Gastroesophageal sphincter (tissue), 4 donors: ENCODE data around the gene LUC7L3. TPM values are rescaled to one million over a fixed set of nuclear protein-coding genes. Genes with fewer than 3 reads are reported as not detected.

Experiments
- ATAC-seq: fragments of 150-250 bp; one replicate; pipeline ENCODE4 v1.9.1; 2016; ENCODE audit warnings: mild to moderate bottlenecking, moderate library complexity
- H3K27ac ChIP-seq, 4 donors: fragments of 200-600 bp; sonication (generic) in 3 of 4; 1 replicate in 3 of 4; 2 replicates in 1 of 4; pipeline ENCODE4 v1.5.1; 2016 to 2019
- H3K27me3 ChIP-seq: fragments of 200-600 bp; sonication (generic); one replicate; pipeline ENCODE4 v1.5.1; 2019
- H3K36me3 ChIP-seq, 2 donors: fragments of 200-600 bp; sonication (generic); one replicate each; pipeline ENCODE4 v1.5.1; 2019; ENCODE audit warnings: control low read depth in 1 of 2
- H3K4me1 ChIP-seq, 3 donors: fragments of 200-600 bp; sonication (generic); 1 replicate in 2 of 3; 2 replicates in 1 of 3; pipeline ENCODE4 v1.5.1; 2016 to 2019; ENCODE audit warnings: control low read depth in 2 of 3
- H3K4me3 ChIP-seq, 2 donors: fragments of 200-600 bp; sonication (generic); one replicate each; pipeline ENCODE4 v1.5.1; 2019; ENCODE audit warnings: mild to moderate bottlenecking in 1 of 2, moderate library complexity in 1 of 2
- H3K9me3 ChIP-seq, 3 donors: fragments of 200-600 bp; sonication (generic); one replicate each; pipeline ENCODE4 v1.5.1; 2017 to 2019; ENCODE audit warnings: control low read depth in 2 of 3
- CTCF ChIP-seq, 4 experiments: fragments of 200-600 bp in 2 of 4; fragments of 450-650 bp in 2 of 4; sonication (generic) in 1 of 4; IDR thresholded peaks; one replicate each; pipeline ENCODE4 v1.5.1; 2017 to 2019; ENCODE audit warnings: antibody characterized with exemption in 4 of 4, mild to moderate bottlenecking in 2 of 4, moderate library complexity in 2 of 4
- EP300 ChIP-seq: sonication (generic); formaldehyde crosslinking; IDR thresholded peaks from one replicate; pipeline ENCODE4 v1.6.1; 2017; ENCODE audit warnings: antibody characterized with exemption, mild to moderate bottlenecking
- POLR2A ChIP-seq, 2 donors: fragments of 450-650 bp; IDR thresholded peaks; one replicate each; pipeline ENCODE4 v1.6.1; 2017; ENCODE audit warnings: antibody characterized with exemption in 2 of 2, mild to moderate bottlenecking in 2 of 2, moderate library complexity in 1 of 2
- POLR2AphosphoS5 ChIP-seq: sonication (generic); formaldehyde crosslinking; IDR thresholded peaks from one replicate; pipeline ENCODE4 v1.6.1; 2017; ENCODE audit warnings: antibody characterized with exemption
- WGBS, 2 donors: methylation state at CpG; one replicate each; pipeline ENCODE4 v1.1.5; 2018; ENCODE audit warnings: low coverage in 1 of 2; 5-methylcytosine and 5-hydroxymethylcytosine counted together
- total RNA-seq, 4 donors: library from RNA; depleted of rRNA; stranded (reverse); fragments of >200 nt; gene quantifications; one replicate each; pipeline ENCODE4 v1.1.0, GENCODE V29; 2016

LUC7L3 gene
- total RNA-seq, 4 donors from 2014 or later: 40.1 to 134 (median 54.6) TPM

DNA sequence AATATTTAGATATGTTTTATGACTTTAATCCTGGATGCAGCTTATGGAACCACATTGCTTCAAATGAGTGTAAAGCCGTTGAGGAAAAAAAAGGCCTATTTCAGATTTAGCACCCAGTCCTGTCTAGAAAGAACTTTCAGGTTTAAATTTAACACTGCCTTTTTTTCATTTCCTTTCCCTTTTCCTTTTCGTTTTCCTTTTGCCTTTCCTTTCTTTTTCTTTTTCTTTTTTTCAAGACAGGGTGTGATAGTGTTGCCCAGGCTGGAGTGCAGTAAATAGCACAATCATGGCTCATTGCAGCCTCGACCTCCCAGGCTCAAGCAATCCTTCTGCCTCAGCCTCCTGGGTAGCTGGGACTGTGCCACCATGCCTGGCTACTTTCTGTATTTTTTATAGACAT is 15.9 kb downstream of the LUC7L3 start:
- Histone ChIP-seq H3K4me3 (no peak overlapping the region), H3K4me1 (peaks cover 2 to 89% (median 16%) of the 10 kb centered on the region in 3 donors), H3K9me3 (no peaks in the 10 kb centered on the region), H3K36me3 (peaks cover 3 to 30% of the 10 kb centered on the region in 2 donors), H3K27ac (no peak overlapping the region), H3K27me3 (no peaks in the 10 kb centered on the region)
- ATAC-seq: no peak
- 69 to 83% methylated on average over 3 of the region's 3 CpGs for WGBS, 2 donors
- TF ChIP-seq POLR2A (IDR thresholded peaks at IDR 0.05) (no peak), EP300 (no peak), POLR2AphosphoS5 (no peak), CTCF (IDR thresholded peaks at IDR 0.05) (no peak)

DNA sequence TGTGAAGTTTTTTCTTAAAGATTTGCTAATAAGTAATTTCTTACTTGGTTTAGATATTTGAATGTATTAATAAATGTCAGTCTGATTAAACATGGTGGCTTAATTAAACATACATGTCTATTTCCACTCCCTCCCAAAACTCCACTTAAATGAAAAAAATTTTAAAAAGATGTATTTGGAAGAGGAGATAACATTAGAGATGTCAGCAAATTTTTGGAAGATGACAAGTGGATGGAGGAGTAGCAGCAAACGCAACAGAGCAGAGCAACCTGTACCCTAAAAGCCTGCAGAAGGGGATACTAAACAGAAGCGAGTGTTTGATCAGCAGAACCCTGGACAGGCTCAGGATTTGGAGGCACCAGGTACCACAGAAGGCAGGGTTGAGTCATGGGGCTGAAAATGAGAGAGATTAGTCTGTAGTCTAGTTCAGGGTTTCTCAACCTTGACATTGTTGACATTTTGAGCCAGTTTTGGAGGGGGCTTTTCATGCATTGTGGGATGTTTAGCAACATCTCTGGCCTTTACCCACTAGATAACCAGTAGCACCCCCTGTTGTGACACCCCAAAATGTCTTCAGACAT is 17.8 kb downstream of the LUC7L3 start:
- H3K4me1 ChIP-seq: peaks cover 0 to 75% (median 2%) of the 10 kb centered on the region in 3 donors
- no peak for TF ChIP-seq CTCF (IDR thresholded peaks at IDR 0.05)
- TF ChIP-seq POLR2AphosphoS5: no peak
- H3K27ac ChIP-seq: no peak overlapping the region
- H3K4me3 ChIP-seq: no peak overlapping the region
- no peaks in the 10 kb centered on the region for H3K9me3 ChIP-seq
- peaks cover 4 to 49% of the 10 kb centered on the region in 2 donors for H3K36me3 ChIP-seq
- no peaks in the 10 kb centered on the region for H3K27me3 ChIP-seq
- 83 to 90% methylated on average over 2 of the region's 2 CpGs for WGBS, 2 donors
- no peak for ATAC-seq

- peaks cover 0 to 57% (median 2%) of the 10 kb centered on the region in 3 donors for H3K4me1 ChIP-seq
- H3K36me3 ChIP-seq: peaks cover 12 to 68% of the 10 kb centered on the region in 2 donors
These were observed 19.7 kb downstream of the LUC7L3 start for GRCh38 chr17:50739098-50739497.

GRCh38 chr17:50745631-50746030 is 26.2 kb downstream of the LUC7L3 start:
- no peak for ATAC-seq
- no peaks in the 10 kb centered on the region for H3K27me3 ChIP-seq
- H3K4me1 ChIP-seq: peaks cover 0 to 5% (median 0%) of the 10 kb centered on the region in 3 donors
- no peak overlapping the region for H3K27ac ChIP-seq
- H3K4me3 ChIP-seq: no peak overlapping the region
- 82 to 88% methylated on average over 5 to 12 of the region's 12 CpGs for WGBS, 2 donors
- H3K9me3 ChIP-seq: no peaks in the 10 kb centered on the region
- peaks cover 32 to 100% of the 10 kb centered on the region in 2 donors for H3K36me3 ChIP-seq
- no peak for TF ChIP-seq EP300
- TF ChIP-seq CTCF (IDR thresholded peaks at IDR 0.05): no peak

More at GRCh38 chr17:50739098-50739497, 19.7 kb downstream of the LUC7L3 start:
- TF ChIP-seq POLR2A (IDR thresholded peaks at IDR 0.05) (no peak), EP300 (no peak), POLR2AphosphoS5 (no peak), CTCF (IDR thresholded peaks at IDR 0.05) (no peak)
- Histone ChIP-seq H3K9me3 (no peaks in the 10 kb centered on the region), H3K27me3 (no peaks in the 10 kb centered on the region), H3K27ac (no peak overlapping the region), H3K4me3 (no peak overlapping the region)
- no peak for ATAC-seq
- 0 to 76% methylated on average over 2 of the region's 2 CpGs for WGBS, 2 donors

DNA sequence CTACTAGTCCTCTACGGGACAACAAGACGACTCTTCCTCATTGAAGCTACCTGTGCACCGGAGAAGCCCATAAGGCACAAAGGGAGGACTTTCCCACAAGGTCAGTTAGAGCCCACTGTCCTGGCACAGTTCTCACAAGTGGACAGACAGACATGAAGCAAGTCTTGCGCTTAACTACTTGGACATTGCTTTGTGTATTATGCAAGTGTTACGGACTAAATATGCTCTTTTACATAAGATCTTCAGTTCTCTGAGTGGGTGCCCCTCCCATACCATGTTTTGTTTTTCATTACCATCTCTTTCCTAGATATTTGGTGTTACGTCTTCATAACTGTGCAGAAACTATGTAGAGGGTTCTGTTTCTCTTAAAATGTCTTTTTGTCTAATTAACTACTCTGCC is 29.8 kb downstream of the LUC7L3 start:
- no peak for ATAC-seq
- H3K9me3 ChIP-seq: no peaks in the 10 kb centered on the region
- H3K4me3 ChIP-seq: no peak overlapping the region
- WGBS, 2 donors: 75 to 78% methylated on average over 3 to 6 of the region's 6 CpGs
- TF ChIP-seq EP300 (no peak), CTCF (IDR thresholded peaks at IDR 0.05) (no peak), POLR2A (IDR thresholded peaks at IDR 0.05) (no peak)
- no peaks in the 10 kb centered on the region for H3K4me1 ChIP-seq
- H3K27me3 ChIP-seq: no peaks in the 10 kb centered on the region
- H3K36me3 ChIP-seq: peaks cover 34 to 99% of the 10 kb centered on the region in 2 donors
- no peak overlapping the region for H3K27ac ChIP-seq
